Measurements from ENCODE around the gene PRSS38.
"Not testable (repeated sequence)": the region's sequence is repeated elsewhere in the genome, so short reads cannot be mapped to it uniquely, and the experiment has no call there.

PRSS38 gene

GRCh38 chr1:227855687-227856086, 40.2 kb downstream of the PRSS38 start:
- H3K9me3 Mint-ChIP-seq: no peaks in the 10 kb centered on the region
- H3K4me3 Mint-ChIP-seq: no peak overlapping the region
- no peak overlapping the region for H3K27ac Mint-ChIP-seq
- H3K27me3 Mint-ChIP-seq: no peaks in the 10 kb centered on the region
- H3K36me3 Mint-ChIP-seq (ENCODE audit: low read depth): no peaks in the 10 kb centered on the region
- H3K4me1 Mint-ChIP-seq (ENCODE audit: low read depth): no peaks in the 10 kb centered on the region
- intact Hi-C loops (cut with micrococcal nuclease): no loop called here

DNA sequence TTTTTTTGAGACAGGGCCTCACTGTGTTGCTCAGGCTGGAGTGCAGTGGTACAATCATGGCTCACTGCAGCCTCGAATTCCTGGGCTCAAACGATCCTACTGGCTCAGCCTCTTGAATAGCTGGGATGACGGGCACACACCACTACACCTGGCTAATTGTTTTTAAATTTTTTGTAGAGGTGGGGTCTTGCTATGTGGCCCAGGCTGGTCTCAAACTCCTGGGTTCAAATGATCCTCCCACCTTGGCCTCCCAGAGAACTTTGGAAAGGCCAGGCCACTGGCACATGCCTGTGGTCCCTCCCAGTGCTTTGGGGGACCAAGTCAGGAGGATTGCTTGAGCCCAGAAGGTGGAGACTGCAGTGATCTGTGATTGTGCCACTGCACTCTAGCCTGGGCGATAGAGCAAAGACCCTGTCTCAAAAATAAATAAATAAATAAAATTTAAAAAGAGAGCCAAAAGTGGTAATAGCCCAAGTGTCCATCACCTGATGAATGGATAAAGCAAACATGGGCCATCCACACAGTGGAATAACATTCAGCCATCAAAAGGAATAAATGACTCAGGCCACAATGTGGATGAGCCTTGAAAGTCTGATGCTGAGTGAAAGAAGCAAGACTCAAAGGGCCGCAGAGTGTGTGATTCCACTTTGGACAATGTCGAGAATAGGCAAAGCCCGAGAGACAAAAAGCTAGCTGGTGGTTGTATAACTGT, 40.8 kb downstream of the PRSS38 start:
- Mint-ChIP-seq H3K36me3 (ENCODE audit: low read depth) (no peaks in the 10 kb centered on the region), H3K27me3 (no peaks in the 10 kb centered on the region), H3K4me3 (no peak overlapping the region), H3K9me3 (no peaks in the 10 kb centered on the region), H3K27ac (no peak overlapping the region), H3K4me1 (ENCODE audit: low read depth) (no peaks in the 10 kb centered on the region)
- intact Hi-C loops (cut with micrococcal nuclease): no loop called here

DNA sequence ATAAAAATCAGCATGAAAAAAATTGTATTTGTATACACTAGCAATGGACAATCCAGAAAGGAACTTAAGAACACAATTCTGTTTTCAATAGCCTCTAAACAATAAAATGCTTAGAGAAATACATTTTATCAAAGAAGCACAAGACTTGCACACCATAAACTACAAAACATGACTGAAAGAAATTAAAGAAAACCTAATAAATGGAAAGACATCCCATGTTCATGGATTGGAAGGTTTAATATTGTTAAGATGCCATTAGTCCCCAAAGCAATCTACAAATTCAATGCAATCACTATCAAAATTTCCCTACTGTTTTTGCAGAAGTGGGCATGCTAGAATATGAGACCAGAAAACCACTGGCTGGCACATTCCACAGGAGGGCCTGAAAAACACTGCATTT, 49.4 kb downstream of the PRSS38 start:
- intact Hi-C loops (cut with micrococcal nuclease): no loop called here
- H3K27ac Mint-ChIP-seq: no peak overlapping the region

DNA sequence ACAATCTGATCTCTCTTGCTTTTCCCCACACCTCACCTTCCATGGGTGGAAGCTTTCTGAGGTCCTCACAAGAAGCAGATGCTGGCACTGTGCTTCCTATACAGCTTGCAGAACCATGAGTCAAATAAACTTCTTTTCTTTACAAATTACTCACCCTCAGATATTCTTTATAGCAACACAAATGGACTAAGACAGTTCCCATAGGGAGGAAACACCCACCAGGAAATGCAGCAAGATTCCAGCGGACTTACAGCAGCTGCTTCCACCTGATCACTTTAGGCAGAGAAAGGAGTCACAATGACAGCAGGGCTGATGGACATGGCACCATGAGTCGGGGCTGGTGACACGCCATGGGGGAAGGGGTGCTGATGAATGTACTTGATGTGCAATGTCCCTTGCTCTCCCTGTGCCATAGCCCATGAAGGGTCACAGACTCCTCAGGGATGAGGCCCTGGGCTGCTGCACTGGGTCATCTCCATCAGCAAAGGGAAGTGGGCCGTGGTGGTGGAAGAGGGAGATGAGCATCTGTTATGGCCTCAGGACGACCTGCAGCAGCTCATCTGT, 53.9 kb downstream of the PRSS38 start:
- Mint-ChIP-seq H3K27me3 (peaks cover 1% of the 10 kb centered on the region), H3K4me3 (no peak overlapping the region)

More for the DNA sequence above, 49.4 kb downstream of the PRSS38 start:
- H3K36me3 Mint-ChIP-seq (ENCODE audit: low read depth): no peaks in the 10 kb centered on the region
- H3K9me3 Mint-ChIP-seq: no peaks in the 10 kb centered on the region
- no peak overlapping the region for H3K4me3 Mint-ChIP-seq
- H3K4me1 Mint-ChIP-seq (ENCODE audit: low read depth): no peaks in the 10 kb centered on the region
- H3K27me3 Mint-ChIP-seq: peaks cover 1% of the 10 kb centered on the region

DNA sequence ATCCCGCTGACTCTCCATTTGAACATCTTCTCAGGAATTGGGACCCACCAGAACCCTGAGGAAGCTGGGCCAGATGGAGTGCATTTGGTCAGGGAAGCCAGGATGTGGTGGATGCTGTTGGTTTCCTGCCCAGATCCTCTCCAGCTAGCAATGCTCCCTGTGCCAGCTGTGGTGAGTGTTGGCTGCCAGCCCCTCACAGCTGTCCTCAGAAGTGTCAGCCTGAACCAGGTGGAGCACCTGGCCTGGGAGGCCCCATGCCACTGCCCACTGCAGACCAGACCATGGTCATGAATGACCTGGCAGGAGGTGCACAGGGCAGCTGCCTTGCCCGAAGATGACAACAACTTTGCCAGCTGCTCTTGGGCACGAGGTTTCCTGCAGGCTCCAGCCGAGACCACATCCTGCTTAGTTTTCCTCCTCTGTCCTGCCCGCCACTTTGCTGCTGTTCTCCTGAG, 54.4 kb downstream of the PRSS38 start:
- Mint-ChIP-seq H3K27ac (no peak overlapping the region), H3K9me3 (peaks cover 9% of the 10 kb centered on the region), H3K27me3 (peaks cover 1% of the 10 kb centered on the region), H3K36me3 (ENCODE audit: low read depth) (no peaks in the 10 kb centered on the region), H3K4me3 (no peak overlapping the region), H3K4me1 (ENCODE audit: low read depth) (no peaks in the 10 kb centered on the region)
- intact Hi-C loops (cut with micrococcal nuclease): no loop called here

More for the DNA sequence above, 53.9 kb downstream of the PRSS38 start:
- H3K9me3 Mint-ChIP-seq: peaks cover 9% of the 10 kb centered on the region
- H3K4me1 Mint-ChIP-seq (ENCODE audit: low read depth): no peaks in the 10 kb centered on the region
- H3K27ac Mint-ChIP-seq: no peak overlapping the region
- intact Hi-C loops (cut with micrococcal nuclease): no loop called here
- no peaks in the 10 kb centered on the region for H3K36me3 Mint-ChIP-seq (ENCODE audit: low read depth)

- Mint-ChIP-seq H3K27me3 (peaks cover 1% of the 10 kb centered on the region), H3K9me3 (peaks cover 9% of the 10 kb centered on the region), H3K36me3 (ENCODE audit: low read depth) (no peaks in the 10 kb centered on the region), H3K4me3 (no peak overlapping the region), H3K27ac (no peak overlapping the region), H3K4me1 (ENCODE audit: low read depth) (no peaks in the 10 kb centered on the region)
- intact Hi-C loops (cut with micrococcal nuclease): no loop called here
Measured at GRCh38 chr1:227870366-227870765, 54.9 kb downstream of the PRSS38 start.

DNA sequence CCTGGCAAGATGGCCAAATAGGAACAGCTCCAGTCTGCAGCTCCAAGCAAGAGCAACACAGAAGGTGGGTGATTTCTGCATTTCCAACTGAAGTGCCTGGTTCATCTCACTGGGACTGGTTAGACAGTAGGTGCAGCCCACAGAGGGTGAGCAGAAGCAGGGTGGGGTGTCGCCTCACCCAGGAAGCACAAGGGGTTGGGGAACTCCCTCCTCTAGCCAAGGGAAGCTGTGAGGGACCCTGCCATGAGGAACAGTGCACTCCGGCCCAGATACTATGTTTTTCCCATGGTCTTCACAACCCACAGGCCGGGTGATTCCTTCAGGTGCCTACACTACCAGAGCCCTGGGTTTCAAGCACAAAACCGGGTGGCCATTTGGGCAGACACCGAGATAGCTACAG, 56.4 kb downstream of the PRSS38 start:
- H3K27me3 Mint-ChIP-seq; H3K36me3 Mint-ChIP-seq (ENCODE audit: low read depth); H3K27ac Mint-ChIP-seq; intact Hi-C loops (cut with micrococcal nuclease); H3K9me3 Mint-ChIP-seq; H3K4me1 Mint-ChIP-seq (ENCODE audit: low read depth); H3K4me3 Mint-ChIP-seq: not testable (repeated sequence)

GRCh38 chr1:227877810-227878209, 62.3 kb downstream of the PRSS38 start:
- not testable (repeated sequence) for H3K9me3 Mint-ChIP-seq, H3K4me3 Mint-ChIP-seq

DNA sequence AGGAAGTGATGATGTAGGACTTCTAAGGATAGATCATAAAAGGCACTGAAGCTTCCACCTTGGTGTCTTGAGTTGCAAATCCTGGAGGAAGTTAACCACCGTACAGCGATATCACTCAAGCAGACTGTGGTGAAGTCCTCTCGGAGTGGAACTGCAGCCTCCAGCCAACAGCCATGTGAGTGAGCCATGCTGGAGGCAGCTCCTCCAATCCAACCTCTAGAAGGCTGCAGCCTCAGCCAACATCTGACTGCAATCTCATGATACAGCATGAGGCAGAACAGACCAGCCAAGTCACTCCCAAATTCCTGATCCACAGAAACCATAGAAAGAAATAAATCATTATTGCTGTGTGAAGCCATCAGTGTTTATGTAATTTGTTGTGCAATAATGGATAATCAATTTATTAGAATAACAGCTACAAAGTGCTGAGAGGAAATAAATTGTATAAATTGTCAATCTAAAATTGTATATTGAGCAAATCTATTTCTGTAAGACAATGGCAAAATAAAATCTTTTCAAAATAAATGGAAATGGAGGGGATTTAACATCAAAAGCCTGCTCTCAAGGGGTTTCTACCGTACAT, 65.0 kb downstream of the PRSS38 start:
- Mint-ChIP-seq H3K4me1 (ENCODE audit: low read depth) (peaks cover 1% of the 10 kb centered on the region), H3K4me3 (no peak overlapping the region), H3K36me3 (ENCODE audit: low read depth) (no peaks in the 10 kb centered on the region), H3K27me3 (peaks cover 10% of the 10 kb centered on the region), H3K9me3 (no peaks in the 10 kb centered on the region), H3K27ac (no peak overlapping the region)
- intact Hi-C loops (cut with micrococcal nuclease): no loop called here

More at GRCh38 chr1:227877810-227878209, 62.3 kb downstream of the PRSS38 start:
- intact Hi-C loops (cut with micrococcal nuclease); H3K27me3 Mint-ChIP-seq; H3K27ac Mint-ChIP-seq; H3K36me3 Mint-ChIP-seq (ENCODE audit: low read depth); H3K4me1 Mint-ChIP-seq (ENCODE audit: low read depth): not testable (repeated sequence)

DNA sequence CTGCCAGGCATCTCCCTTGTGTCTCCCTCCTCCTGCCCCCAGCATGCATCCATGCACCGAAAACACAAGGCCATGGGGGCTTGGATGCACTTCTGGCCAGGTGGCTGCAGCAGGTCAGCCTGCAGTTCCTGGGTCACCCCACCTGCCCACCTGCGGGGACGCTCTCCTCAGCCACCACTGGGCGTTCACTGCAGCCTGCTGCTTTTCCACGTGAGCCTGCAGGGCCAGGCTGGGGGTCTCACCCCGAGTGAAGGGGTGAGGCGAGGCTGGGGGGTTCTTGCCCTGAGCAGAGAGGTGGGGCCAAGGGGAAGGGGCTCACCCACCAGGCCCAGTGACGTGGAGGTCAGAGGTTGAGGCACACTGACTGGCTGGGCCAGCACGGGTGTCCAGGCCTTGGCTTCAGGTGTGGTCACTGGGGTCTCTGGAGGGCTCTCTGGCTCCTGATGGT, 67.6 kb downstream of the PRSS38 start:
- H3K36me3 Mint-ChIP-seq (ENCODE audit: low read depth): no peaks in the 10 kb centered on the region
- H3K9me3 Mint-ChIP-seq: no peaks in the 10 kb centered on the region
- no peak overlapping the region for H3K27ac Mint-ChIP-seq
- H3K4me3 Mint-ChIP-seq: no peak overlapping the region
- peaks cover 9% of the 10 kb centered on the region for H3K27me3 Mint-ChIP-seq
- intact Hi-C loops (cut with micrococcal nuclease): no loop called here
- peaks cover 12% of the 10 kb centered on the region for H3K4me1 Mint-ChIP-seq (ENCODE audit: low read depth)

- Mint-ChIP-seq H3K27me3 (peaks cover 9% of the 10 kb centered on the region), H3K27ac (no peak overlapping the region), H3K4me1 (ENCODE audit: low read depth) (peaks cover 12% of the 10 kb centered on the region), H3K9me3 (no peaks in the 10 kb centered on the region), H3K36me3 (ENCODE audit: low read depth) (no peaks in the 10 kb centered on the region), H3K4me3 (no peak overlapping the region)
- intact Hi-C loops (cut with micrococcal nuclease): no loop called here
Measured at GRCh38 chr1:227883641-227884301, 68.3 kb downstream of the PRSS38 start.

DNA sequence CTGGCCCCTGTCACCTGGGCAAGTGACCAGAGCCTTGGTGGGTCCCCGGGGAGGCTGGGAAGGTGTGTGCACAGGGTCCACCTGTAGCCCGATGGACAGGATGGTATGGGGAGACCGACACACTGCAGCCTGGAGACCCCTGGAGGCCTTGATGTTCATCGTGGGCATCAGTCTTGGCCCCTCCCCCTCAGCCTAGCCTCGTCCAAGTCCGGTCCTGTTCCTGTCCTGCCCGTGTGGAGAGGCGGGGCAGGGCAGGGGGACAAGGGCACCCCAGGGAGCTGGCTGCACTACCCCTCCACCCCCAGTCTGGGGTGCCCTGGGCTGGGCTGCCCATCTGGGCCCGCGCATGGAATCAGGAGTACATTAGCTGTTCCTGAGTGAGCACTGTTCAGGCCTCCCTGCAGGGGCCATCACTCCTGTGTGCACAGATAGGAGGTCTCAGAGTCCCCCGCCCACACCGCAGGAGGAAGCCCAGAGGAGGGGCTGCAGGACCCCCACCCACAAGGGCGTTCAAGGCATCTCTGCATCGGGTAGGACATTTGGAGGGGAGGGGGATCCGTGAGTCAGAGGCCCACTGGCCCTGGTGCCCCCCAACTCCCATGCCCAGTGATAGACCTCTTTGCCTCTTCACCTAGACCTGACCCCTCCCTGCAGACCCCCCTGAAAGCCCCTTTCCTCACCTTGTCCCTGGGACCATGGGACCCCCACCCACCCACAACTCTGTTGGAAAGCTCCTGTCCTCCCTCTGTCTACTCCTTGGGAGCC, 69.1 kb downstream of the PRSS38 start:
- Mint-ChIP-seq H3K9me3 (no peaks in the 10 kb centered on the region), H3K4me1 (ENCODE audit: low read depth) (peaks cover 12% of the 10 kb centered on the region), H3K36me3 (ENCODE audit: low read depth) (no peaks in the 10 kb centered on the region), H3K27ac (no peak overlapping the region), H3K4me3 (no peak overlapping the region), H3K27me3 (peaks cover 7% of the 10 kb centered on the region)
- intact Hi-C loops (cut with micrococcal nuclease): no loop called here

DNA sequence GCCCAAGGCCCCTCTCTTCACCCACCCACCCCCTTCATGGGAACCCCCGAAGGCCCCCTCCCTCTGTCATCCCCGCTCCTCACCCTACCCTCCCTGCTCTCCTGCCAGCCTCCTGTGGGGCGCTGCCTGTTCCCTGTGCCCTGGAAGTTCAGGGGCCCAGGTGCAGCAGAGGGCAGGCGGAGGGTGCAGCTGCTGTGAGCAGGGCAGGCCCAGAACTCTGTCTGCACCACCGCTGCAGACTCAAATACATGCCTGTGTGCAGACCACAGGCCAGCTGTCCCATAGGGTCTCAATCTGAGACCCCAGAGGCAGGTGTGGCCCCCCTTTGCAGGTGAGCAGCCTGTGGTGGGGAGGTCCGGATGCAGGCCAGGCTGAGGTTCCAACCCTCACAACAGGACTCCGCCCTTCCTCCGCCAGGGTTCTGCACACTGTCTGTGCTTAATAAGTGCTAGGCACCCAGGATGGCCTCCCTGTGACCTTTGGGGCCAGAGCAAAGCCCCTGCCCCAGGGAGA, 69.7 kb downstream of the PRSS38 start:
- H3K9me3 Mint-ChIP-seq: no peaks in the 10 kb centered on the region
- intact Hi-C loops (cut with micrococcal nuclease): no loop called here
- H3K36me3 Mint-ChIP-seq (ENCODE audit: low read depth): no peaks in the 10 kb centered on the region
- H3K27ac Mint-ChIP-seq: peak overlapping the region; percentile 52
- H3K4me3 Mint-ChIP-seq: no peak overlapping the region
- peaks cover 6% of the 10 kb centered on the region for H3K27me3 Mint-ChIP-seq
- peaks cover 12% of the 10 kb centered on the region for H3K4me1 Mint-ChIP-seq (ENCODE audit: low read depth)

Measured in dendritic cell treated with granulocyte-macrophage colony-stimulating factor and Interleukin-4, amounts not matched to agents 40 ng/mL and 50 ng/mL, for 4 days (primary cell).